GM12892 (cell line): ENCODE data around the gene WEE1.
"Not testable (repeated sequence)": the region's sequence is repeated elsewhere in the genome, so short reads cannot be mapped to it uniquely, and the experiment has no call there.

Experiments
- DNase-seq: peaks from one replicate; pipeline ENCODE4 v3.0.0; 2011; ENCODE audit not compliant: insufficient read length
- FAIRE-seq: peaks from 2 replicates; lab custom pipeline; 2011; peaks lifted over from hg19 to GRCh38; lab: Jason Lieb, UNC
- POLR2A ChIP-seq: IDR thresholded peaks from 2 replicates; pipeline ENCODE4 v1.6.1; 2011; ENCODE audit warnings: low read depth, low read length, control low read depth
- POLR2AphosphoS5 ChIP-seq: IDR thresholded peaks from 2 replicates; pipeline ENCODE4 v1.6.1; 2011; ENCODE audit warnings: low read depth, low read length, control low read depth
- TAF1 ChIP-seq: IDR thresholded peaks from 2 replicates; pipeline ENCODE4 v1.6.1; 2011; ENCODE audit warnings: low read depth, mild to moderate bottlenecking, control low read depth, low read length, borderline replicate concordance

The WEE1 gene

GRCh38 chr11:9577556-9577955, 4.1 kb downstream of the WEE1 start:
- TF ChIP-seq POLR2AphosphoS5, result no peak
- no peak for TF ChIP-seq POLR2A
- TF ChIP-seq TAF1, result no peak
- DNase-seq (no peak), FAIRE-seq (peak; percentile 90)

DNA sequence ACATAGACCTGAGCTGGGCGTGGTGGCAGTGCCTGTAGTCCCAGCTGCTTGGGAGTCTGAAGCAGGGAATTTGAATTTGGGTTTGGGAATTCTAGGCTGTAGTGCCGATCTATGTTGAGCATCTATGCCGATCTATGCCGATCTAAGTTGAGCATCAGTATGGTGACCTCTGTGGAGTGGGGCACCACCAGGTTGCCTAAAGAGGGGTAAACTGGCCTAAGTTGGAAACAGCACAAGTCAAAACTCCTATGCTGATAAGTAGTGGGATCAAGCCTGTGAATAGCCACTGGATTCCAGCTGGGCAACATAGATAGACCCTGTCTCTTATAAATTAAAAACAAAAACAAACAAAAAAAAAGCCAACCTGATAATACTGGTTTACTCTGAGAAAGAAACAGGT, 7.4 kb downstream of the WEE1 start:
- FAIRE-seq (peak; percentile 70), DNase-seq (no peak)
- no peak for TF ChIP-seq POLR2AphosphoS5
- no peak for TF ChIP-seq POLR2A
- TF ChIP-seq TAF1, result no peak

DNA sequence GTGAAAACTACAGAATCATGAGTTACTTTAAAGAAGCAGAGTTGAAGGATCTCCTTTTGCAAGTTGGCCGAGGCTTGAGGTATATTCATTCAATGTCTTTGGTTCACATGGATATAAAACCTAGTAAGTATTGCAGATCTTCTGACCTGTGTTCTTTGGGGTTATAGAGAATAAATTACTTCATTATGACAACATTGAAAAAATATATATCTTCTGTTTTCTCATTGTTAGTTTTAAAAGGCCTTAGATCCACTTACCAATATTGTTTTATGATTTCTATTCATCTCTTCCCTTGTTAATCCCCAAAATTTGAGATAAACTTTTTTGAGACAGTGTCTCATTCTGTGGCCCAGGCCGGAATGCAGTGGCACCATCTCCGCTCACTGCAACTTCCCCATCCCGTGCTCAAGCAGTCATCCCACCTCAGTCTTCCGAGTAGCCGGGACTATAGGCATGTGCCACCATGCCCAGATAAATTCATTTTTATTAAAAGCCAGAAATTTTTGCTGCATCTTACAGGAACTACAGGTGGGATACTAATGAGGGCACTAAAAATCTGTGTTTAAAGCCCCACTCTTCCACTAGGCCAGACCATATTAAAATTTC, 8.2 kb downstream of the WEE1 start:
- TF ChIP-seq POLR2A (no peak), TAF1 (no peak), POLR2AphosphoS5 (no peak)
- FAIRE-seq (no peak), DNase-seq (no peak)

- no peak for DNase-seq
- no peak for TF ChIP-seq TAF1
- TF ChIP-seq POLR2A, result 0 out of 2 replicates have a peak, but pooled peaks have one; percentile 9
- no peak for FAIRE-seq
Observed at GRCh38 chr11:9590717-9591116, 17.2 kb downstream of the WEE1 start.

DNA sequence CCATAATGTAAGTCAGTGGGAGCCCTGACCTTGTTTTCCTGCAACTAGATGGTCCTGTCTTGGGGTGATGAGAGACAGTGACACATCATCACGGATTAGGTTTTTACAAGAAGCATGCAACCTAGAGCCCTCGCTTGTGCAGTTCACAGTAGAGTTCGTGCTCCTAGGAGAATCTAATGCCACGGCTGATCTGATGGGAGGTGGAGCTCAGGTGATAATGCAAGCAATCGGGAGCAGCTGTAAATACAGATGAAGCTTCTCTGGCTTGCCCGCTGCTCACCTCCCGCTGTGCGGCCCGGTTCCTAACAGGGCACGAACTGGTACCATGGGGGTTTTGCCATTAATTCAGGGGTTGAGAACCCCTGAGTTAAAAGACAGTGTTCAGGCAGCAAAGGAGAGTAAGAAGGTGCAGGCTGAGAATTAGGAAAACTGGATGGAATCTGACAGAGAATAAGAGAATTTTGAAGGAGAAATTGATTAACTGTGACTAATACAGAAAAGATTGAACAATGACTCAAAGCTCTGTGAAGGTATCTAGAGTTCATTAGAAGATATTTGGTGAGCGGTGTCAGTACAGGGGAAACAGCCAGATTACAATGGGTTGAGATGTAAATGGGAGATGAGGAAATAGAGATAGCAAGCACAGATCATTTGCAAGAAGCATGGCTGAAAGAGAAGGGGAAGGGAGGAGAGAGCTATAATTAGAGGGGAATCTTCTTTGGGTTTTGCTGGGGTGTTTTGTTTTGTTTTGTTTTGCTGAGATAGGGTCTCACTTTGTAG, 21.0 kb downstream of the WEE1 start:
- DNase-seq, result no peak
- FAIRE-seq, result peak; percentile 77
- no peak for TF ChIP-seq TAF1
- no peak for TF ChIP-seq POLR2A
- no peak for TF ChIP-seq POLR2AphosphoS5

GRCh38 chr11:9596926-9597464, 23.5 kb downstream of the WEE1 start:
- DNase-seq, result no peak
- no peak for FAIRE-seq
- TF ChIP-seq POLR2A (no peak), POLR2AphosphoS5 (no peak), TAF1 (no peak)

GRCh38 chr11:9600166-9600565, 26.7 kb downstream of the WEE1 start:
- FAIRE-seq, result no peak

GRCh38 chr11:9600644-9601036, 27.2 kb downstream of the WEE1 start:
- DNase-seq (no peak), FAIRE-seq (no peak)
- TF ChIP-seq POLR2A, result no peak
- TF ChIP-seq POLR2AphosphoS5, result no peak
- TF ChIP-seq TAF1, result no peak

More at GRCh38 chr11:9600166-9600565, 26.7 kb downstream of the WEE1 start:
- TF ChIP-seq TAF1 (no peak), POLR2A (no peak), POLR2AphosphoS5 (no peak)
- DNase-seq, result no peak

DNA sequence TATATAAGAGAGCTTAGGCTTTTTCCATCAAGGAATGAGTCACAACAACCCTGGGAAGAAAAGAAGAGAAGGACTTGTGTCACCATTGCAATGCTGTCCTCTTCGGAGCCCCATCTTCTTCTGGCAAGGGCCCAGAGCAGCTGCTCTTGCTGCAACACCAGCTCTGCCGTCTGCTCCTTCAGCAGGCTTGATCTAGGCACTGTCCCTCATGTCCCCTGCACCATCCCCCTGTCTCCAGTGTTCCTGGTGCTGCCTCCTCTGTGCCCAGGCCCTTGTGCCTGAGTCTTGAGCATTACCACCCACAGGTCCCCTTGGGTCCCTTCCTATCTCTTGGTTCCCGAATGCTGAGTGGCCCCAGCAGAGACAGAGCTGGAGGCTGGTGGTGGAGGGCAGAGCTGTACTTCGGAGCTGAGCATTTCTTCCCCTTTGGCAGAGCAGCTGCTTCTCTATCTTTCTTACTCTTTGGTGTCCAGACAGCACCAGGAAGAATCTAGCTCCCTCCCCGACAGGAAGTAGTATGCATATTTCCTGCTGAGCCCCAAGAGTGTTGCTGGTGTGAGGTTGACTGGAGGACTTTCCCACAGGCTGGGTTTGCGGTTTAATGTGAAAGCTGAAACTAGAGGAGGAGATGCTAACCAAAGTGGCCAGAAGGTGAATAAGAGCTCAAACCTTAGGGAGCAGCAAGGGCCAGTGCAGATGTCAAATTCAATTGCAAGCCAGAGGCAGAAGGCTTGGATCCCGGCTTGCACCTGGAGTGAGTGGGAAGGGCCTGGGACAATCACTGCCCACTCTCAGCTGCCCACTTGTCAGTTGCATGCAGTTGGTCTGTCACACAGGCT, 27.8 kb downstream of the WEE1 start:
- TF ChIP-seq POLR2A, result peak; percentile 78
- no peak for TF ChIP-seq TAF1
- TF ChIP-seq POLR2AphosphoS5, result peak; percentile 50; the same call in 1 of the 2 replicates
- FAIRE-seq, result peak; percentile 100
- peak; percentile 46 for DNase-seq

DNA sequence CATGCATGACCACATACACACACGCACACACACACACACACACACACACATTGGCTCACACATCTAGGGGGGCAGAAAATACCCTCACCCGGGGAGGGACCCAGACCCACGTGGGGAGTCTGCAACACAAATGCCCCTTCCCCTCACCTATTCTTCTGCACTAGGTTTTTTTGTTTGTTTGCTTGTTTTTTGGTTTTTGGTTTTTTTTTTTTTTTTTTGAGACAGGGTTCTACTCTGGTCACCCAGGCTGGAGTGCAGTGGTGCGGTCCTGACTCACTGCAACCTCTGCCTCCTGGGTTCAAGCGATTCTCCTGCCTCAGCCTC, 28.4 kb downstream of the WEE1 start:
- no peak for TF ChIP-seq POLR2AphosphoS5
- no peak for TF ChIP-seq POLR2A
- TF ChIP-seq TAF1, result no peak
- no peak for DNase-seq
- FAIRE-seq, result no peak

- DNase-seq, FAIRE-seq: not testable (repeated sequence)
Observed at GRCh38 chr11:9603214-9603613, 29.7 kb downstream of the WEE1 start.
